Measurements from ENCODE around the gene THSD7B. TPM values are rescaled to one million over a fixed set of nuclear protein-coding genes. Genes with fewer than 3 reads are reported as not detected.

The THSD7B gene
- total and polyA plus RNA-seq, 9 of the 15 experiments (the other 6 are each of a cell fraction or from before 2014, with no cell fraction given): not detected

- Histone ChIP-seq H3K9me1 (ENCODE audit: control insufficient read depth, insufficient read depth, low read length) (no peaks in the 10 kb centered on the region), H4K20me1 (replicated peaks; ENCODE audit: control insufficient read depth, insufficient read depth, low read length) (no peaks in the 10 kb centered on the region), H2AFZ (ENCODE audit: low read depth, low read length) (no peak overlapping the region), H3K9me3 (replicated peaks; ENCODE audit: control insufficient read depth, insufficient read depth, low read depth, low read length) (no peaks in the 10 kb centered on the region), H3K4me2 (ENCODE audit: insufficient read depth, low read length) (no peak overlapping the region), H3K36me3 (ENCODE audit: control insufficient read depth, insufficient read depth, low read length) (no peaks in the 10 kb centered on the region), H3K4me3 (no peak overlapping the region), H3K79me2 (ENCODE audit: control insufficient read depth, insufficient read depth, low read length) (no peaks in the 10 kb centered on the region), H3K27ac (ENCODE audit: extremely low read depth, low read depth, low read length) (no peak overlapping the region), H3K9ac (ENCODE audit: insufficient read depth in 1 of 2, low read depth in 2 of 2, low read length in 2 of 2) (no peak overlapping the region), H3K27me3 (ENCODE audit: control insufficient read depth in 2 of 2, insufficient read depth in 2 of 2, low read length in 2 of 2) (no peaks in the 10 kb centered on the region), H3K4me1 (replicated peaks in 1 of 2; ENCODE audit: control insufficient read depth in 2 of 2, insufficient read depth in 2 of 2, low read length in 2 of 2) (no peaks in the 10 kb centered on the region)
- ATAC-seq (no peak), DNase-seq (ENCODE audit: extremely low read depth in 1 of 4, low spot score in 3 of 4) (no peak), FAIRE-seq (no peak)
- ChIA-PET POLR2A (no interaction called here), CTCF (ENCODE audit: low intra/inter-chr PET ratio) (no interaction called here)
- BruUV-seq (replicated peaks): no TSS peak
- intact Hi-C loops (cut with micrococcal nuclease): no loop called here
- no peak for TF ChIP-seq SREBF1 (IDR thresholded peaks at IDR 0.05; ENCODE audit: borderline replicate concordance, low read depth, low read length)
- TF ChIP-seq FOXJ2 (tag; IDR thresholded peaks at IDR 0.05): no peak
- TF ChIP-seq DMBX1 (CRISPR knock-in tag; IDR thresholded peaks at IDR 0.05; ENCODE audit: borderline replicate concordance): no peak
- no peak for TF ChIP-seq ZNF143 (CRISPR knock-in tag; IDR thresholded peaks at IDR 0.05)
- TF ChIP-seq CHD2 (IDR thresholded peaks at IDR 0.05; ENCODE audit: low read depth, low read length): no peak
- TF ChIP-seq MAX (CRISPR knock-in tag; IDR thresholded peaks at IDR 0.05): no peak
- no peak for TF ChIP-seq ZNF280B (CRISPR knock-in tag; IDR thresholded peaks at IDR 0.05)
- no peak for TF ChIP-seq KLF10 (CRISPR knock-in tag; IDR thresholded peaks at IDR 0.05)
- no peak for TF ChIP-seq THRAP3 (IDR thresholded peaks at IDR 0.05; ENCODE audit: borderline replicate concordance)
- no peak for TF ChIP-seq ZKSCAN3 (CRISPR knock-in tag; IDR thresholded peaks at IDR 0.05)
- in situ Hi-C loops (cut with MboI): no loop called here
- 0% methylated on average over 3 of the region's 3 CpGs for WGBS (ENCODE audit: insufficient coverage, low coverage, missing lambda C conversion rate)
These were observed 408.1 kb downstream of the THSD7B start for GRCh38 chr2:137173463-137173862.

Measured in K562 (cell line).